HG03196 (cell line): ENCODE measurements around the gene PLXNA3.

Experiments
- ATAC-seq: cut with Tn5 transposase; IDR thresholded peaks from one replicate; pipeline ENCODE4 v1.9.1; 2021; ENCODE audit not compliant: unreplicated experiment

PLXNA3 gene

DNA sequence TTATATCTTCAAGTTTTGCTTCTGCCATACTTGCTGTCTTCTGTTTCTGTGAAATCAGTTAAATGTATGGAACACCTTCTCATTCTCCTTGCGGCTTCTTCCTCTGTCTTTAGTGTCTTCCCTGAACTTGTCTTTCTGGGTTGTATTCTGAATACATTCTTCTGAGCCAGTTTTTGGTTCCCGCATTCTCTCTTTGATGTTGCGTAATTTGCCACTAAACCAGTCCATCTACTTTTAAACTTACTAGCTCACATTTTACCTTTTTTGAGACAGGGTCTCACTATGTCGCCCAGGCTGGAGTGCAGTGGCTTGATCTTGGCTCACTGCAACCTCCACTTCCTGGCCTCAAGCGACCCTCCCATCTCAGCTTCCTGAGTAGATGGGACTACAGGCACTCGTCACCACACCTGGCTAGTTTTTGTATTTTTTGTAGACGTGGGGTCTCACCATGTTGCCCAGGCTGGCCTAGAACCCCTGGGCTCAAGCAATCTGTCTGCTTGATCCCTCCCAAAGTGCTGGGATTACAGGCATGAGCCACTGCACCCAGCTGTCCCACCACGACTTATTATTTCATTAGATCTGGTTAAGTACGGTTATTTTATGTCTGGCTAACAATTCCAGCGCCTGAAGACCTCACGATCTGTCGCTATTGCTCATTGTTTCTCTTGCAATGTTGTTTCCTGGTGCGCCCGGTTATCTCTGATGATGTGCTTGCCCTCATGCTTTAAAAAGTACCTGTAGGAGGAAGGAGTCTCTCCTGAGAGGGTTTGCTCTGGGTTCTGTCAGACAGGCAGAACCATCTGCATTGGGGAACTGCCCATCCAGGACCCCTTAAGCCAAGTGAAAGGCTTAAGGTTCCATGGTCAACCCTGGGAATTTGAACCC is 67.8 kb downstream of the PLXNA3 start:
- no peak for ATAC-seq

DNA sequence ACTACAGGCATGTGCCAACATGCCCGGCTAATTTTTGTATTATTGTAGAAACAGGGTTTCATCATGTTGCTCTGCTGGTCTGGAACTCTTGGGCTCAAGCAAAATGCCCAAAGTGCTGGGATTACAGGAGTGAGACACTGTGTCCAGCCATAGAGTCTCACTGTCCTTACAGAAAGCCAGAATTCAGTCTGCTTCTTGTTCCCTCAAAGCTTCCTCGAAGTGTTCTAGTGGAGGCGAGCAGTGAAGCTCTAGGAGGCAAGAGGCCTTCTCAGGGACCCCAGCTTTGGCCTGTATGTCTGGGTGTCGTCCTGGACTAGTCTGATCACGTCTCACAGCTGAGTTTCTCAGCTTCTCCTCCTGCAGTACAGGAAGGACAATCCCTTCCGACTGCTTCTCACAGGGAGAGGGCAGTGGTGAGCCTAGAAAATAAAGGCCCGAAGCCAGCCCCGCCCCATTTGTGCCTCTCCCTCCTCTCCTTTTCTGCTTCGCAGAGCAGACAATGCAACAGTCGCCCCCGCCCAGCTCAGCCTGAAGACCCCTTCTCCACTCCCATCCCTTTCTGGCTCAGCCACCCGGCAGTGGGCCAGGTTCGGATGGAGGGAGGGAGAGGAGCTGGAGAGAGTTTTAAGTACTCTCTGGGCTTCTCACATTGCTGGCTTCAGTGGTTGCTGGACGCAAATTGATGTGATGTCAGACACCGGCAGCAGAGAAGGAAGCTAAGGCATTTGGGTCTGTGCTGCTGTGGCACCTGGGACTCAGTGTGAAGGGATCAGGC is 69.0 kb downstream of the PLXNA3 start:
- ATAC-seq: peak; percentile 90
